Measurements from ENCODE around the gene ADAM12. TPM values are rescaled to one million over a fixed set of nuclear protein-coding genes. Genes with fewer than 3 reads are reported as not detected.

The ADAM12 gene
- total and polyA plus RNA-seq, 10 of the 15 experiments (the other 5 are each of a cell fraction or from before 2014, with no cell fraction given), result under 0.01 to 0.62 (median 0.04) TPM; not detected in 5

DNA sequence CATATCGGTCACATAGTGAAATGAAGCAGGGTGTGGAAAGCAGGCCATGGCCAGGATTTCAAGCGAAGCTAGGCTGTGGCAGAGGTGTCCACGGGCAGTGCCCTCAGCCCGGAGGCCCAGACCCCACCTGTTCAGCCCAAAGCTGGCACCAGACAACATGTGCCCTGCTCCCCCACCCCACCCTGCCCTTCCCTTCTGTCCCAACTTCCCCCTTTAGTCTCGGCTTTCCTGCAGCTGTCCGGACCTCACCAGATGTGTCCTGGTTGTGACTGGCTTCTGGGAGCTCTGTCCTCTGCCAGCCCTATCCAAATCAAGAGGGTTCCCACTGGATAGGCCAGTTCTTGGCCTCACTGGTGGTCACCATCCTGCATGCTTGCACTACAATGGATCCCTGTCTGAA lies 37.3 kb downstream of the ADAM12 start:
- H3K4me1 ChIP-seq (ENCODE audit: control insufficient read depth, insufficient read depth, low read length), result no peaks in the 10 kb centered on the region
- H2AFZ ChIP-seq (ENCODE audit: control insufficient read depth, low read depth, low read length), result no peak overlapping the region
- TF ChIP-seq IRF4 (IDR thresholded peaks at IDR 0.05; ENCODE audit: low read depth, low read length), result no peak
- TF ChIP-seq RBBP5 (conservative IDR thresholded peaks at IDR 0.05), result no peak
- TF ChIP-seq NRF1 (conservative IDR thresholded peaks at IDR 0.05; ENCODE audit: low read depth, low read length), result no peak
- no peak for TF ChIP-seq NR2C2 (IDR thresholded peaks at IDR 0.05; ENCODE audit: borderline replicate concordance, control insufficient read depth, insufficient read length, low read depth)
- TF ChIP-seq SIN3A (IDR thresholded peaks at IDR 0.05; ENCODE audit: low read depth, low read length), result no peak
- TF ChIP-seq NFYB (IDR thresholded peaks at IDR 0.05; ENCODE audit: insufficient read depth, low read depth, low read length), result no peak
- no peak for TF ChIP-seq ATF7 (IDR thresholded peaks at IDR 0.05; ENCODE audit: low read depth)
- TF ChIP-seq MXI1 (IDR thresholded peaks at IDR 0.05; ENCODE audit: low read depth, low read length), result no peak
- TF ChIP-seq ZNF687 (IDR thresholded peaks at IDR 0.05), result no peak
- TF ChIP-seq ESRRA (IDR thresholded peaks at IDR 0.05; ENCODE audit: low read length), result no peak
- no peak for TF ChIP-seq RELA (IDR thresholded peaks at IDR 0.05; ENCODE audit: borderline replicate concordance, partially characterized antibody)
- no peak for TF ChIP-seq IRF5 (IDR thresholded peaks at IDR 0.05; ENCODE audit: borderline replicate concordance)
- RAD21 ChIA-PET (ENCODE audit: unreplicated experiment), result no interaction called here
- no peaks in the 10 kb centered on the region for H3K27me3 ChIP-seq (replicated peaks in 1 of 2; ENCODE audit: control insufficient read depth in 2 of 2, insufficient read depth in 2 of 2, low read length in 1 of 2)
- H3K9me3 ChIP-seq (replicated peaks; ENCODE audit: control insufficient read depth, insufficient read depth, low read length), result no peaks in the 10 kb centered on the region
- H3K27ac ChIP-seq (ENCODE audit: control insufficient read depth, insufficient read depth), result no peak overlapping the region
- in situ Hi-C loops (cut with MboI), result no loop called here
- no peak overlapping the region for H3K4me2 ChIP-seq (ENCODE audit: control insufficient read depth, insufficient read depth)
- H3K36me3 ChIP-seq (ENCODE audit: control insufficient read depth in 2 of 2, insufficient read depth in 2 of 2, low read length in 1 of 2), result no peaks in the 10 kb centered on the region
- no peak overlapping the region for H3K4me3 ChIP-seq
- H4K20me1 ChIP-seq (ENCODE audit: control insufficient read depth, insufficient read depth), result no peaks in the 10 kb centered on the region
- CTCF ChIA-PET, result no interaction called here
- SMC1A ChIA-PET (ENCODE audit: uncharacterized antibody, unreplicated experiment), result no interaction called here
- POLR2A ChIA-PET, result no interaction called here
- no peak for FAIRE-seq
- 22% methylated on average over 4 of the region's 6 CpGs for WGBS (ENCODE audit: insufficient coverage, insufficient replicate concordance, low lambda C conversion rate, missing lambda C conversion rate)
- ATAC-seq, result no peak
- H3K79me2 ChIP-seq (ENCODE audit: control insufficient read depth, insufficient read depth, low read length), result no peaks in the 10 kb centered on the region
- no TSS peak for BruUV-seq (replicated peaks)
- intact Hi-C loops (cut with micrococcal nuclease; ENCODE audit: unreplicated experiment), result no loop called here
- no peak for DNase-seq (ENCODE audit: low read depth, low spot score)
- H3K9ac ChIP-seq (ENCODE audit: control insufficient read depth, insufficient read depth, low read length), result no peak overlapping the region

Data from GM12878 (cell line).